AG10803 (cell line): Measurements from ENCODE around the gene SOCS7.
A peak's percentile ranks its signal among the peaks of the same experiment; 100 is the strongest.

ENCODE experiments used
- DNase-seq: peaks from one replicate; pipeline ENCODE4 v3.0.0; 2010; ENCODE audit warnings: low read depth
- H3K4me3 ChIP-seq: 2 replicates; pipeline ENCODE4 v1.5.1; 2011; ENCODE audit warnings: mild to moderate bottlenecking, low read length, control low read depth
- TF ChIP-seq, protein P1 (sequence below): conservative IDR thresholded peaks from 2 replicates; pipeline ENCODE4 v1.5.1; 2011; ENCODE audit warnings: mild to moderate bottlenecking, low read length, control low read depth, inconsistent platforms

SOCS7 gene

DNA sequence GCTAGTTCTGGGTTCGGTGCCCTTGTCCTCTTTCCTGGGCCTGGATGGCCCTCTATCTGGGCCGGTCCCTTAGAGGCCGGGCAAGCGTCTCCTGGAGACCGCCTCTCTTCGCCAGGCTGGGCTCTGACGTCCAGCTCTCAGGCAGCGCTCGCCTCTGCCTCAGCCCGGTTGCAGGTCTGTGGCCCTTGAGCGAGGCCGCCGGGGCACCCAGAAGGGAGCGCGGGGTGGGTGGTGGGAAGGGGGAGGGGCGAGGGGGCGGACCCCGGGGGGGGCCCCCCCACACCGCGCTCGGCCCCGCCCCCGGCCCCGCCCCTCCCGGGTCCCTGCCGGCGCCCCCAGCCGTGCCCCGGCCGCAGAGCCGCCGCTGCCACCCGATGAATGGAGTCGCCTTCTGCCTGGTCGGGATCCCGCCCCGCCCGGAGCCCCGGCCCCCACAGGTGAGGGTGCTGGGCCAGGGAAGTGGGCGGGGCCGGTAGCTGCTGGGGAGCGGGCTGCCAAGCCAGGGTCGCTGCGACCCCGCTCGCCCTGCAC, 76.5 kb downstream of the SOCS7 start, which contains the start of gene ARHGAP23:
Gene ARHGAP23, plus strand, starts transcription at position 353 of the 531 bp plus-strand sequence. Its CDS starts 22 bp downstream, at position 375.
- H3K4me3 ChIP-seq = peak within 1 kb of the TSS; percentile 63
- peak; percentile 76 for DNase-seq
- TF ChIP-seq, protein P1, sequence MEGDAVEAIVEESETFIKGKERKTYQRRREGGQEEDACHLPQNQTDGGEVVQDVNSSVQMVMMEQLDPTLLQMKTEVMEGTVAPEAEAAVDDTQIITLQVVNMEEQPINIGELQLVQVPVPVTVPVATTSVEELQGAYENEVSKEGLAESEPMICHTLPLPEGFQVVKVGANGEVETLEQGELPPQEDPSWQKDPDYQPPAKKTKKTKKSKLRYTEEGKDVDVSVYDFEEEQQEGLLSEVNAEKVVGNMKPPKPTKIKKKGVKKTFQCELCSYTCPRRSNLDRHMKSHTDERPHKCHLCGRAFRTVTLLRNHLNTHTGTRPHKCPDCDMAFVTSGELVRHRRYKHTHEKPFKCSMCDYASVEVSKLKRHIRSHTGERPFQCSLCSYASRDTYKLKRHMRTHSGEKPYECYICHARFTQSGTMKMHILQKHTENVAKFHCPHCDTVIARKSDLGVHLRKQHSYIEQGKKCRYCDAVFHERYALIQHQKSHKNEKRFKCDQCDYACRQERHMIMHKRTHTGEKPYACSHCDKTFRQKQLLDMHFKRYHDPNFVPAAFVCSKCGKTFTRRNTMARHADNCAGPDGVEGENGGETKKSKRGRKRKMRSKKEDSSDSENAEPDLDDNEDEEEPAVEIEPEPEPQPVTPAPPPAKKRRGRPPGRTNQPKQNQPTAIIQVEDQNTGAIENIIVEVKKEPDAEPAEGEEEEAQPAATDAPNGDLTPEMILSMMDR = no peak

DNA sequence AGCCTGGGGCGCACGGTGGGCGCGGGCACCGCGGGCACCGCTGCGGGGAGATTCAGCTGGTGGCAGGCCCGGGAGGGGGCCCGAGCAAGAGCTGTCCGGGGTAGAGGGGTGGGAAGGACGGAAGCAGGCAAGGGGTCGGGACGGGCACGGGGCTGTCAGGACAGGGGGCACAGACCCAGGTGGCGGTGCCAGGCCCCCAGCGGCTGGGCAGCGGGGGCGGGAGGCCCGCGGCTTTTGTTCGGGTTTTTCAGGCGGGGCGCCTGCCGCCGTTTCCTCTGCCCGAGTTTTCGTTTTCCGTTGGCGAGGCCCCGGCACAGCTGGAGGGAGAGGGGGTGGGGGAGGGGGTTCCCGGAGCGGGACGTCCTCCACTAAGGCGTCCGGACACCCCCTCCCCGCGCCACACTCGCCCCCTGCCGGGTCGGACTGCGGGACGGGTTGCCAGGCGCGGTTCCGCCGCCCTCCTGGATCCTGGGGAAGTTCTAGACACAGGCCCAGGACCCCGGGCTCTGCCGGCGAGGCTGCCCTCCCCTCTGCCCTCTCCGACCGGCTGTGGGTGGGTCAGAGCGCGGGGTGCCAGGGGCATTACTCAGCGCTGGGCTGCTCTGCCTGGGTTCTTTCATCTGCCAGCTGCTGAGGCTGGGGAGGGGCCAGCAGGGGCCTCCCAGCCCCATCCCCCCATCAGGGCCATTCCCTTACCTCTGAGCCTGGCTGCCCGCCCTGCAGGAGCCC, 77.2 kb downstream of the SOCS7 start:
- DNase-seq = peak; percentile 65
- TF ChIP-seq, protein P1 = no peak
- peak overlapping the region; percentile 63 for H3K4me3 ChIP-seq

DNA sequence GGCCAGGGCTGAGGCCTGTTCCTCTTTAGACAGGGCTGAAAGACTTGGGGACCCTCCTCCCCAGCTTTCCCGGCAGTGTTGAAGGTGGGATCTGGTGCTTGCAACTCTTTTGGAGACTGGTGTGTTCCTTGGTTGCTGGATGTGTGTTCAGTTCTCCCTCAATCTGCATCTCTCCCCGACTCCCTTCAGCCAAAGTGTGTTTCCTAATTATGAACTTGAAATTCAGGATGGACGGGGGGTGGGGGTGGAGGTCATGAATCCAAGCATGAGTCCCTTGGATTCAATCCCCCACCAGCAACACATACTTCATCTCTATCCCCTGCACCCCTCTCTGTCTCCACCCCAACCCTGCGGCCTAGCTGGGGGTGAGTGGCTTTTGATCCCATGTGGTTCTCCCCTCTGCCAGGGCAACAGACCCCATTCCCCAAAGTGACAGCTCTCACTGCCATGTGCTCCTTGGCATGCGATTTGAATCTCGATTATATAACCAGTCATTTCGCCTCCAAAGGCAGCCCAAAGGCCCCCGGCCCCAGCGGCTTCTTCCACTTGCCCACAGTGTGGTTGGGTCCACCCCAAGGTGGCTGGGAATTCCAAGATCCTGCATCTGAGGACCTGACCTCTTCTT, 77.9 kb downstream of the SOCS7 start:
- TF ChIP-seq, protein P1 = no peak
- H3K4me3 ChIP-seq = peak overlapping the region; percentile 63
- no peak for DNase-seq

GRCh38 chr17:38430316-38430715, 78.7 kb downstream of the SOCS7 start:
- TF ChIP-seq, protein P1 = no peak
- peak overlapping the region; percentile 63 for H3K4me3 ChIP-seq
- peak; percentile 77 for DNase-seq

DNA sequence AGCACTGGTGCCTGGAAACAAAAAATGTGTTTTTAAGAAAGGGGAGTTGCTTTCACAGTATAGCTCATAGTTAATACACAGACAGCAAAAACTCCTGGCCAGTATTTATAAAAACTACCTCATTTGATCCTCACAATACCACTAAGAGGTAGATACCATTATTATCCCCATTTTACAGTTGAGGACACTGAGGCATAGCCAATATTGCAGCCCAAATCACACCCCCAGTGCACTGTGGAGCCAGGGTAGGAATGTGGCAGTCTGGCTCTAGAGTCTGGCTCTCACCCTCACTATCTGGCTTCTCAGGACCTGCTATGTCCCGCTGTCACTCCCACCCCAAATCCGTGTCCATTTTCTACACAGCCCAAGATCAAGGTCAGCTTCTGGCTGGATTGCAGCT, 79.2 kb downstream of the SOCS7 start:
- no peak overlapping the region for H3K4me3 ChIP-seq
- TF ChIP-seq, protein P1 = no peak

DNA sequence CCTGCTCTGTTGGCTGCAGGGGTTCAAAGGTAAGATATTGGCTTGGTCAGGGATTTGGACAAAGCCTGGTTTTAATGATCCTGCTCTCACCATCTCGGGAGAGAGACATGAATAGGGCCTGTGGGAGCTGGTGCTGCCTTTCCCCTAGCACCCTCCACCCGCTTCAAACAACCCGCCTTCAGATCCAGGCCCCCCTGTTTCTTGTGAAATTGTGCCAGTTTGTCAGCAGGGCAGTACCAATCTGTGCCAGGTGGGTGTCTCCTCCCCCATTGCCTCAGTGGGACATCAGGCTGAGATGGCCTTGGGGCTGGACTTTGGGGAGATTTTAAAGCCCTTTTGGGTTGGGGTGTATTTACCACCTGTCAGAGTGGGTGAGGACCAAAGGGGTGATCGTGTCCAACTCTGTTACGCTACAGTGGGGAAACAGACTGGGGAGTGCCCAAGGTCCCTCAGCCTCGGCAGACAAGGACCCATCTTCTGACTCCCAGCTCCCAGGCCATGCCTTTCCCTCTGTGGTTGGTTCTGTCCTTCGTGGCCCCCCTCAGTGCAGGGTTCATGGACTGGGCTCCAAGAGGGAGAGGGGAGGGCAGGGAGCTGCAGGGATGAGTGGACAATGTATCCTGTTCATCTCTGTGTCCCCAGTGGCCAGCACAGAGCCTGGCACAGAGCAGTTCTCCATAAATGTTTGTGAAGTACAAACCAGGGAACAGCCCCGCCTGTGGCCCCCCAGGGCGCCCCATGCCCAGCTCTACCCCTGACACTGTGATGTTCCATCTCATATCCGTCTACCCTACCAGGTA, 79.9 kb downstream of the SOCS7 start:
- no peak overlapping the region for H3K4me3 ChIP-seq
- TF ChIP-seq, protein P1 = no peak
- no peak for DNase-seq

More for the DNA sequence above, 79.2 kb downstream of the SOCS7 start:
- DNase-seq = no peak
